ENCODE data around the gene GSDME. TPM values are rescaled to one million over a fixed set of nuclear protein-coding genes. Genes with fewer than 3 reads are reported as not detected.
A peak's percentile ranks its signal among the peaks of the same experiment; 100 is the strongest.

GSDME gene
- total RNA-seq, 3 donors from 2014 or later, result 12.3 to 33.5 (median 15.1) TPM

- Histone ChIP-seq H3K36me3 (no peaks in the 10 kb centered on the region), H3K9me3 (no peaks in the 10 kb centered on the region), H3K27me3 (no peaks in the 10 kb centered on the region), H3K27ac (no peak overlapping the region), H3K4me3 (no peak overlapping the region), H3K4me1 (no peaks in the 10 kb centered on the region)
- intact Hi-C loops (cut with DNase I; ENCODE audit: low total_unique reads), result no loop called here
- TF ChIP-seq CTCF (IDR thresholded peaks at IDR 0.05) (no peak), POLR2A (IDR thresholded peaks at IDR 0.05) (no peak), POLR2AphosphoS5 (IDR thresholded peaks at IDR 0.05) (no peak)
- no peak for DNase-seq (ENCODE audit: low spot score in 2 of 2)
Observed at GRCh38 chr7:24654305-24654704, 103.0 kb downstream of the GSDME start.

GRCh38 chr7:24653316-24654085 is 103.8 kb downstream of the GSDME start:
- Histone ChIP-seq H3K27ac (peak overlapping the region in 1 of 2 donors; percentile 31), H3K9me3 (no peaks in the 10 kb centered on the region), H3K4me1 (no peaks in the 10 kb centered on the region), H3K4me3 (peak overlapping the region; percentile 13 to 36 (median 16)), H3K36me3 (no peaks in the 10 kb centered on the region), H3K27me3 (no peaks in the 10 kb centered on the region)
- no peak for TF ChIP-seq POLR2AphosphoS5 (IDR thresholded peaks at IDR 0.05)
- no peak for TF ChIP-seq POLR2A (IDR thresholded peaks at IDR 0.05)
- no peak for TF ChIP-seq CTCF (IDR thresholded peaks at IDR 0.05)
- DNase-seq (ENCODE audit: low spot score in 2 of 2), result peak in 1 of 2 donors; percentile 18
- intact Hi-C loops (cut with DNase I; ENCODE audit: low total_unique reads), result no loop called here

- H3K4me3 ChIP-seq, result no peak overlapping the region
- H3K36me3 ChIP-seq, result no peaks in the 10 kb centered on the region
- H3K9me3 ChIP-seq, result no peaks in the 10 kb centered on the region
- no peak for TF ChIP-seq CTCF (IDR thresholded peaks at IDR 0.05)
- TF ChIP-seq POLR2A (IDR thresholded peaks at IDR 0.05), result no peak
- no peak for TF ChIP-seq POLR2AphosphoS5 (IDR thresholded peaks at IDR 0.05)
- no peaks in the 10 kb centered on the region for H3K27me3 ChIP-seq
- intact Hi-C loops (cut with DNase I; ENCODE audit: low total_unique reads), result no loop called here
- H3K4me1 ChIP-seq, result no peaks in the 10 kb centered on the region
- no peak for DNase-seq (ENCODE audit: low spot score in 2 of 2)
- no peak overlapping the region for H3K27ac ChIP-seq
Observed at GRCh38 chr7:24652251-24652939, 104.9 kb downstream of the GSDME start.

Other genes with a start within 250 kb of the GSDME start
- 10 to 100 TPM; 17.8 to 32.6 (median 29.2) TPM for gene PALS2, start 184.0 kb downstream of the GSDME start, total RNA-seq
- gene OSBPL3, start 222.7 kb upstream of the GSDME start, total RNA-seq, result 10 to 100 TPM in 1 of 3 donors, 1 to 10 TPM in 2; 6.4 to 20.5 (median 8.5) TPM